ENCODE data around the gene CPO.

Gene CPO

GRCh38 chr2:206974551-206974950 is 35.2 kb downstream of the CPO start:
- H3K27ac ChIP-seq: no peak overlapping the region
- TF ChIP-seq CTCF (conservative IDR thresholded peaks at IDR 0.05): no peak

- TF ChIP-seq CTCF (conservative IDR thresholded peaks at IDR 0.05): no peak
Measured at GRCh38 chr2:206978746-206979145, 39.4 kb downstream of the CPO start.

GRCh38 chr2:206979365-206979764 is 40.0 kb downstream of the CPO start:
- H3K27ac ChIP-seq: no peak overlapping the region
- no peak for TF ChIP-seq CTCF (conservative IDR thresholded peaks at IDR 0.05)

More at GRCh38 chr2:206978746-206979145, 39.4 kb downstream of the CPO start:
- no peak overlapping the region for H3K27ac ChIP-seq

- TF ChIP-seq CTCF (conservative IDR thresholded peaks at IDR 0.05): no peak
- no peak overlapping the region for H3K27ac ChIP-seq
Measured at GRCh38 chr2:206979922-206980321, 40.6 kb downstream of the CPO start.

GRCh38 chr2:206980413-206980812 is 41.1 kb downstream of the CPO start:
- H3K27ac ChIP-seq: no peak overlapping the region
- TF ChIP-seq CTCF (conservative IDR thresholded peaks at IDR 0.05): no peak

- TF ChIP-seq CTCF (conservative IDR thresholded peaks at IDR 0.05): no peak
- peak overlapping the region; percentile 63; the same call in 1 of the 2 replicates for H3K27ac ChIP-seq
Measured at GRCh38 chr2:206981086-206981674, 41.9 kb downstream of the CPO start.

DNA sequence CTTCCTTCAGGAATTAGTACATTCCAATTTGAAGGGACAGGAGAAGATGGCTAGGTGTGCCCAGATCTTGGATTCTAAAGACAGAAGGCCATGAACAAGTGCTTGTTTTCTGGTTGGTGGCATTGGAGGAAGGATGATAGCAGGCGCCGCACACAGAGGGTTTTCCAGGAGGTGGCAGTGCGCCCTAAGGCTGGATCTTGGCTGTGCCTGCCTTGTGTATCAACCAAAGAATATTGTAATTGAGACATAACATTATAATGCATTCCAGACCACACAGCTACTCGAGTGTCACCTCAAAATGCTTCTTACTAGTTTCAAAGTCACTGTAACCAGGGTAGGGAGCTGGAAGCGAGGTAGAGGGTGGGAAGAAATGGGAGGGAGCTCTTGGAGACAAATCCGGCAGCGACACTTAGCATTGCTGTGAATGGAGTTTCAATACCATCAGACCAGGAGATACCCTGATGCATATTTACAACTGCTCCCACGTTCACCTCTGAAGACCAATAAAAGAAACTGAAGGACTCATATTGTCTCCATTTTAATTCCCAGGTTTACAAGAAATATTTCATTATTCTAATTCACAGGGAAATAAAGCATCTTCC is 42.5 kb downstream of the CPO start:
- peak; percentile 95 for TF ChIP-seq CTCF (conservative IDR thresholded peaks at IDR 0.05)

More for the DNA sequence above, 42.5 kb downstream of the CPO start:
- H3K27ac ChIP-seq: peak overlapping the region; percentile 63
